Glomerular visceral epithelial cell (primary cell): ENCODE data around the gene MYL10.

ENCODE experiments used
- DNase-seq: peaks from one replicate; pipeline ENCODE4 v3.0.0-alpha.2; 2016; ENCODE audit errors: extremely low spot score

MYL10 gene

GRCh38 chr7:101567230-101567629 lies 61.9 kb downstream of the MYL10 start:
- no peak for DNase-seq

- no peak for DNase-seq
These were observed 63.4 kb downstream of the MYL10 start for GRCh38 chr7:101565601-101566209.

DNA sequence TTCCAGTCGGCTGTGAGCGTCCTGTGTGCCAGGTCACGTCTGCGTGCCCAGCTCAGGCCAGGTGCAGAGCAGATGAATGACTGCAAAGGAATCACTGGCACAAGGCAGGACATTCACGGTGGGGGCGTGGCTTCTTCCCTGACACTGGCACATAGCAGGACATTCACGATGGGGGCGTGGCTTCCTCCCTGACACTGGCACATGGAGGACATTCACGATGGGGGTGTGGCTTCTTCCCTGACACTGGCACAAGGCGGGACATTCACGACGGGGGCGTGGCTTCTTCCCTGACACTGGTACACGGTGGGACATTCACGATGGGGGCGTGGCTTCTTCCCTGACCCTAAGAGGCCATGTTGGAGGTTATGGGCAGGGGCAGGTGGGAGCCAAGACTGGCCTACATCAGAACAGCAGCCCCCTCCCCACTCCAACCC lies 64.3 kb downstream of the MYL10 start:
- peak; percentile 4 for DNase-seq

DNA sequence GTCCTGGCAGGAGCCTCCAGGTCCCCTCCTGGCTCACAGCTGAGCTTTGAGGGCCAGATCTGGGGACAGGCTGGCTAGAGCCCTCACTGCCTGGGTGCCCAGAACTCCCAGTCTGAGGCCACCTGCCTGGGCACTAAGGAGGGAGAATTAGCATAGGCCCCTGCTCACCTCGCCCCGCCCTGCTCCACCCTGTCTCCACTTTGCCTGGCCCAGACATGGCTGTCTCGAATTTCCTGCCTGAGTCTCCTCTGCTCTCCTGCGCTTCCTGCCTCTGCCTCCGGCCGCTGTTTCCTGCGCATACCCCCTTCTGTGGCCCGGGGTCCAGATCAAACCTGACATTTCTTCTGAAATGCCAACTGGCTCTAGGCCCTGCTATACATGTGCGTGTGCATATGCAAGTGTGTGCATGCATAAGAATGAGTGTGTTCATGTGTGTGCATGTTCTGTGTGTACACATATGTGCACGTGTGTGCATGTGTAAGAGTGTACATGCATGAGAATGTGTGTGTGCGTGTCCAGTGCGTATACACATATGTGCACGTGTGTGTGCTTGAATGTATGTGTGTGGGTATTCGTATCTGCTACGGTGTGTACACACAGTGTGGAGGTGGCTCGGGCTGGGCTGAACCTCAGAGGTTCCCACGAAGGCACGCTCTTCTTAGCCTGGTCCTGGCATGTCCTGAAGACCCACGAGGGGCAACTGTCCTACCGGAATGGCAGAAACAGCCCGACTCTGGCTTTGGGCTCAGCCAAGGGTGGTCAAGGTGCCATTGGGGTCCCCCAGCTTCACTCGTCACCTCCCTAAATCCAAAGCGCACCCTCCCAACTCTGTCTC lies 64.9 kb downstream of the MYL10 start:
- no peak for DNase-seq
